Measurements from ENCODE around the gene PCYT1B.
"Not testable (repeated sequence)": the region's sequence is repeated elsewhere in the genome, so short reads cannot be mapped to it uniquely, and the experiment has no call there.

Gene PCYT1B

DNA sequence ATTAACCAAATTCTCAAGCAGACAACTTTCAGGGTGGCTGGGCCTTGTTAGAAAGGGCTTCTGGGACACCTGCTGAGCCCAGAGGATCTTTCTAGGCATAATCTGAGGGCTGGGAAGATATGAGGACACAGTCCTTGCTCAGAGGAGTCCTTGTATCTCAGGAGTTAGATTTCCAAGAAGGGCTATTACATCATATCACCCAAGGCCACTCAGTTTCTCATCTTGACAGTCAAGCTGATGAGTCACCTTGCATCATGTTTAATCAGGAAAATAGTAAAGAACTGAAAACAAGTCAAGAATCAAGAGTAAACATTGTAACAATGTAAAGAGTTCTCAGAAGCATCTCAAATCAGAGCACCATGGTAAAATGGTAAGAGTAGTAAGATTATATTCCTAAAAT lies 4.0 kb downstream of the PCYT1B start:
- no peak for DNase-seq

DNA sequence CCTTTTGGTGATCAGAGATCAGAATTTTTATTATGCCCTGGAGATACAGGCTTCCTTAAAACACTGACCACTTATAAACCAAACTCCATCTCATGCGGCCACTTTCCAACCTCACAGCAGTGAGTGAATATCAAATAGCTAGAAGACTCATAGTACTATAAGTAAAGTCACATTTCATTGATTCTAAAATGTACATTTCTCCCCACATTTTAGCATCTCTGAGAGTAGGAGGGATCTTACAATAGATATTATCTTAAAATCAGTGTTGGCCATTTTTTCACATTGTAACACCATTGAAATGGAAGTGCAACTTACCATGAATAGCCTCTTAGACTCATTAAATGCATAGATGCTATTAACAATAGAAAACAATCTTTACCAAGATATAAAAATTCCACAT lies 17.4 kb downstream of the PCYT1B start:
- DNase-seq: no peak

DNA sequence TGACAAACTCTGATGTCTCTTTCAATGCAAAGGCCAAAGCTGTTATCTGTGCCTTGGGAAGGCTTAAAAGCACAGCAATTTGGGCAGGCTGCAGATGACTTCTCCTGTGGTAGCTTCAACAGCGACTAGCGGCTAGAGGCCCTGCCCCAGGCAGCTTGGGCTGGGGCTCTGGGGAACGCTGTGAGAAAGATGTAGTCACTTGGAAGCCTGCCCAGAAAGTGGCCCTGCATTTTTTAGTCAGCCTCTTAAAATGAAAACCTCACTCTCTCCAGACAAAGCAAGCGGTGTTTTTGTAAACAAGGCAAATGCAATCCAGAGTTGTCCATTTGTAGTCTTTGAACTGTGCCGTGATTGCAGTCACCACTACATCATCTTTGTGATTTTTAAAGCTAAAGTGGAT lies 27.5 kb downstream of the PCYT1B start:
- peak; percentile 68 for DNase-seq

DNA sequence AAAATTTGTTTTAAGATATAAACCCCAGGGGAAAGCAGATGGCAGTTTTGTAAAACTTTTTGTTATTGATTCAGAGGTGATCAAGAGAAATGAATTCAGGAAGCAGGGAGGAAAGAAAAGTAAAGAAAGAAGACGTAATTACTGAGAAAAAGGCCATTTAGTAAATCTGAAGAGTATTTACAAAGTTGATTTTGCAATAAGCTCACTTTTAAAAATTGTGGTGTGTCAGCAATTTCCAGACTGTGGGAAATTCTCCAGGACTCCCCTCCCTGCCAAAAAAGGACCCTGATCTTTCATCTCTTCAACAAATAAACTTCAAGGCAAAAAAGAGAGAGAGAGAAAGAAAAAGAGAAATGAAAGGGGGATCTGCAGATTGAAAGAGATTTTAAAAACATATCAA lies 36.6 kb downstream of the PCYT1B start:
- DNase-seq: no peak

DNA sequence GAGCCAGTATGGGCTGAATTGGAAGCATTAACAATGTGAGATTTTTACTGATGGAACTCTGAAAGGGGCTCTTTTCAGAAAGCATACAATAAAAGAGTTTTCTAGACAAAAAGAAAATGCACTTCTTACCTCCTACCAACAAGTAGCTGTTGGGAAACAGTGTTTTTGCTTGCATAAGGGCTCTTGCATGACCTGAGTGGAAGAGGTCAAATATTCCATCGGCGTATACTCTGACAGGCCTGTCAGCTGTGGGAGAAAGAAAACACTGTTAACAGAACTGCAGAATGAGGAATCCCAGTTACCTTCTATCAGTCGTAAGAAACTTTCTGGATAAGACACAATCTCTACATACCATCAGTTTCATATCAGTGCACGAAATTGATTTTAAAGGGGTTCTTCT lies 39.5 kb downstream of the PCYT1B start:
- DNase-seq: no peak

DNA sequence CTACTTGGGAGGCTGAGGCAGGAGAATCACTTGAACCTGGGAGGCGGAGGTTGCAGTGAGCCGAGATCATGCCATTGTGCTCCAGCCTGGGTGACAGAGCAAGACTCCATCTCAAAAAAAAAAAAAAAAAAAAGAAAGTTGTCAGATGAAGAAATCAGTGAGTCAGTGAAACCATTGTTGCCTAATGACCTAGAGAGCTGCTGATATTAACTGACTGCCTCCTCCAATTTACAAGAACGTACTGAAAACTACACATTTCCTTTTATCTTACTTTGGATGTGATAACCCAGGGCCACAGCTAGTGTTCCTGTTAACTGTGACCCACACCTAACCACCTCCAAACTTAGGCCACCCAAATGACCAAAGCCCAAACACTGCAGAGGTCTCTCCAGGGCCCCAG lies 41.2 kb downstream of the PCYT1B start:
- DNase-seq: not testable (repeated sequence)

DNA sequence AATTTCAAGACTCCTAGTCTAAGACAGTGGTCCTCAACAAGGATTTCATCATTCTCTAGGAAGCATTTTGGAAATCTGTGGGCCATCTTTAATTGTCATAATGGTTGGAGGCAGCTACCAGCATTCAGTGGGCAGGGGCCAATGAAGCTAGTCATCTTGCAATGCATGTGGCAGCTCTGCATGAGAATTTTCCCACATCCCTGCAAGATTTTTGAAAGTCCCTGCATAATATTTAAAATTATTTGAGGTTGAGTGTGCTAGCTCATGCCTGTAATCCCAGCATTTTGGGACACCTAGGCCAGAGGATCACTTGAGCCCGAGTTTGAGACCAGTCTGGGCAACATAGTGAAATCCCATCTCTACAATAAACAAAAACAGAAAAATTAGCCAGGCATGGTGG lies 44.0 kb downstream of the PCYT1B start:
- DNase-seq: no peak

DNA sequence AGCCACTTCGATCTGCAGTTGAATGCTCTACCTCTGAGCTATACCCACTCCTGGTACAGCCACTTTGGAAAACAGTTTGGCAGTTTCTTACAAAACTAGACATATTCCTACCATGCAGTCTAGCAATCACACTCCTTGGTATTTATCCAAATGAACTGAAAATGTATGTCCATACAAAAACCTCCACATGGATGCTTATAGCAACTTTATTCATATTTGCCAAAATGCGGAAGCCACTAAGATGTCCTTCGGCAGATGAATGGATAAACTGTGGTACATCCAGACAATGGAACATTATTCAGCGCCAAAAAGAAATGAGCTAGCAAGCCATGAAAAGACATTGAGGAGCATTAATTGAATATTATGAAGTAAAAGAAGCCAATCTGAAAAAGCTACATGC lies 45.3 kb downstream of the PCYT1B start:
- DNase-seq: no peak

DNA sequence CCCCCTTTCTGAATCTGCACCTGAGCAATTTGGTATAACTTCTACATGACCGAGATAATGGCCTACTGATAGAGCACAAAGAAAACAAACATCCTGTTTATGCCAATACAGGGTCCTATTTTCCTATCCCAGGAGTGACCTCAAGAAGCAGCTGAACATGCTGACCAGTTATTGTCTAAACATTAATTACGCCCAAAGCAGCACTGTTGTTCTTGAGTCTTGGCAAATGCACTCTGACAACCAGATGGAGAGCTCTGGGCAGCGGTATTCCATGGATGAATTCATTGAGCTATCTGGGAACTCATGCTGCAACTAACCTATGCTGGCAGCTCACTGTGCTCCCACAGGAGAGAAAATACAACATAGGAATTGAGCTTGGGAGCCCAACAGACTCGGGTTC lies 52.6 kb downstream of the PCYT1B start:
- DNase-seq: no peak

DNA sequence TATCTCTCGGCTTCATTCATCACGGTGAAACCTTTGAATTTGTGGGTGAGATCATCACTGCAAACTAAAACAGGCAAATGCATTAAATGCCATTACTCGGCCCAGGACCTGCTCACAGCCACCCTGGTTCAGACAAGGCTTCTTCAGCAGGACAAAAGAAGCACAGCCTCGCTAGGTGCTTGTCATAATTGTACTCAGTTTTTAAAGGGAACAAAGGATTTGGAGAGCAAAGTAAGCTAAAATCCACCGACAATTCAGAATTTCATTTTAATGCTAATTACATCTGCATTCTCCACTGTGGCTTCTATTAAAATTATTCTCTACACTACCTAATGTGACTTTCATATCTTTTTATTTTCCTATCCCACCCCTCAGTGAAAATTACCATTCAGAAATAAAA lies 57.0 kb downstream of the PCYT1B start:
- DNase-seq: no peak

DNA sequence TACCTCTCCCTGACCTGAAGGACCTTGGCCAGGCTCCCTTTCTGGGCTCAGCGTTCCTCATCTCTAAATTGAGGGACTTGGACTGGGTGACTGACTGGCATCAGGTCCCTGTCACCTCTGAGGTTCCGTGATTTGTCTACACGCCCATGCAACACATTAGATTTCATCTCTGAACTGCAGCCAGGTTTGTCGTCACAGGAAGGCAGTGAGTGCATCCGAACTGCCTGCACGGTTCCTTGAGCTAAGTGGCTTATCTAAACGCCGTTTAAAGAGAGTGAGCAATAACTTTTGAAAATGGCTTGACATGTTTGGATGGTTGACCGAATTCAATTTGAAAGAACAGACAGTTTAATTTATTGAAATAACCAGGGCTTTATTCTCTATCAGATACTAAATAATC lies 70.1 kb downstream of the PCYT1B start:
- no peak for DNase-seq

DNA sequence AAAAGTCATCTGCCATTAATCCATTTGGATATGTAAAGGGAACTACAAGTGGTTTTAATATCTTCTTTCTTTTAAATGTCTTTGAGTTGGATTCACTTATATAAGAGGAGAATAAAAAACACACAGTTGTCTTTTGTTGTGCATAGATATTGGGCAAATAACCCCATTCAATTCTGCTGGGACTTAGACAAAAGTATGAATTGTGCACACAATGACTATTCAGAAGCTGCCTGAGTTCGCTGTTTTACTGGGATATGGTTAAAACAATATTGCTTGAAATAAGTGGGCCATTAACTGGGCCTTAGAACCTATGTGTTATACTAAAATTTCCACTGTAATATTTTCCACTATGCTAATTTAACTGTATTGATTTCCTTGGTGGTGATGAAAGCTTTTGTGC lies 71.7 kb downstream of the PCYT1B start:
- DNase-seq: no peak

DNA sequence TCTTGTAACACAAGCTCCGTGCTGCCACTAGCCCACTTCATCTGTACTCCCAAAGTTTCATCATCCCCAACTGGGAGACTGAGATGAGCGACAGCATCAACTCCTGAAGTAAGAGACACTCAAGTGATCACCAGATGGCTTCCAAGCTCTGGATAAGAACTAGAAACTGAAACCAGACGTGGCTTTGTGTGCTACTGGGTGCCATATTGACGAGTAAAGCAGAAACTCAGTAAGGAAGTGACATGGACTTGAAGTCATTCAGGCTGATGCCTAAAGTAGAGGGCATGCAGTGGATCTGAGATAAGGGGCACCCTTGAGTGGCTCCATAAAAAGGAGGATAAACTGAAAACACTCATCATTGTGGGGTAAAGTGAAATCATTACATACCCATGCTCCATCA lies 72.4 kb downstream of the PCYT1B start:
- no peak for DNase-seq

DNA sequence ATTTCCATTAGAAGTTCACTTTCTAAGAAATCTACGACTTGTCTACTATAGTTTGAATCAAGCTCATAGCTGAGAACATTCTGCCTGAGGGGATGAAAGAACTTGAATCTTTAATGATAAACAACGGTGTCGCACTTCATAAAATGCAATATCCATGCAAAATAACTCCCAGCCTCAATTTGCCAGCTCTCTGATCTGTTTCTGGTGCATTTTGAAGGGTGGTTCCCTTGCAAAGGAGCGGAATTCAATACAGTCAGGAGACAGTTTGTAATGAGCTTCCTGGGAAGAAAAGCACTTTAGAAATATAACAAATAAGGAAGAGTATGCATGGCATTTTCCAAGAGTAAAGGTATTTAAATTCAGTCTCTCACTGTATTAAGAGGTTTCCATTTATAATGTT lies 80.0 kb downstream of the PCYT1B start:
- no peak for DNase-seq

DNA sequence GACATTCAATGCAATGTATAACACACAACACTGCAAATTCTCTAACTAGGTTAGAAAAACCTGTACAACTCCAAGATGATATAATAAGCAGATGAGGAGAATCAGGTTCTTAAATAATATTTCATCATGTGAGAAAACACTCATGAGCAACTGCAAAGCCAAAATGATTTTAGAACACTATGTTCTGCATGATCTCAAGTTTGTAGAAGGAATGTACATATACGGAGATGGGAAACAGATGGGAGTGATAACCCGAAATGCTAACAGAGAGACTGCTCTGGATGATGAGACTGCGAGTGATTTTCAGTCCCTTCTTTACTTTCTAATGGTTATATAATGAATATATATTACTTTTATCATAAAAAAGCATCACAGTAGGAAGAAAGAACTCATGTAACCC lies 80.9 kb downstream of the PCYT1B start:
- DNase-seq: no peak

DNA sequence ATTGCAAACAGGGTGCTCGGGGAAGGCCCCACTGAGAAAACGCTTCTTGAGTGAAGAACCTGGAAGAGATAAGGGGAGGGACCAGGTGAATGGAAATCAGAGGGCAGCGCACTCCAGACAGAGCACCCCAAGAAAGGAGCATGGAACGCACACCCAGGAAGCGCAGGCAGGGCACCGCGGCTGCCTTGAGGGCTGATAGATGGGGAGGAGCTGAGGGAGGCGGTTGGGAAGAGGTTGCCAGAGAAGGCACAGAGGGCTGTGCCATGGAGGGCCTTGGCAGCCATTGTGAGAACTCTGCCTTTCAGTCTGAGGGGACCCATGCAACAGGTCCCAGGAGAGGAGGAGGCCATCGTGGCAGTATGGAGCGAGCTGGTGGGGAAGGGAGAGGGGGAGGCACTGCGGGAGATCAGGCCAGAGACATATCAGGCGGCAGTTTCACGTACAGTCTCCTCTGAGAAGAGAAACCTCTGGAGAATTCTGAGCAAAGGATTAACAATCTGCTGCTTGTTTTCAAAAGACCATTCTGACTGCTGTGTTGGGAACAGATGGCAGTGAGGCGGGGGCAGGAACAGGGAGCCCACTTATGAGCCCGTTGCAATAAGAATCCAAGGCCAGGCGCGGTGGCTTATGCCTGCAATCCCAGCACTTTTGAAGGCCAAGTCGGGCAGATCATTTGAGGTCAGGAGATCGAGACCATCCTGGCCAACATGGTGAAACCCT lies 83.7 kb downstream of the PCYT1B start:
- no peak for DNase-seq

DNA sequence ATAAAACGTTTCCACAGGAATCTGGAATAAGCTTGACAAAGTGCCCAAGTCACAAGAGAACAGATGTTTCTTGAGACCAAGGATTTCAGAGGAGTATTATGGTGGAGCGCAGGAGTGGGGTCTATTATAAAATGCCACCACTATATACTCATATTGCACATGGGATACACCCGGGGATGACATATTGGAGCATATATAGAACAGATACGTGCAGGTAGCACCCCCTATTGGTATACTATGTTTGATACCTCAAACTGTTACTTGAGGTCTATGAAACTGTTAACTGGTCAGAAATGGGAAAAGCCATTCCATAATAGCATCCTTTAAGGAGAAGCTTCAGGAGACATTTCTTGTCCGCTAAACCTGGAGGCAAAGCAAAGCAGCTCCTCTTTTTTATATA lies 86.0 kb downstream of the PCYT1B start:
- no peak for DNase-seq

DNA sequence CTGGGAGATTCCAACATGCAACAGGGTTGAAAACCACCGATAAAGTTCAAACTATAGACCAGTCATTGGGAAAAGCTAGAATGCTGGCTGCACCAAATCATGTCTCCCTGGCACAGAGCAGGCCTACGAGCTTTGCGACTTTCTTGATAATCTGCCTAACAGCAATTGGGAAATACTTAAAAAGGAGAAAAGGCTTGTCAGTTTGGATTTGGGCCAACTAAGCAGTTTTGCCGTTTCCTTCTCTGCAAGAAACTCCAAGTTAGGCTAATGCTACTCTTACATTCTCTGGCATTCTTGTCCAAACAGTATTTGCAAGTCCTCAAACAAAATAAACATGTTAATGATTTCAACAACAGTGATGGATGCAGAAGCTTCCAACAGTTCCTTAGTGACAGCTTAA lies 94.1 kb downstream of the PCYT1B start:
- no peak for DNase-seq

DNA sequence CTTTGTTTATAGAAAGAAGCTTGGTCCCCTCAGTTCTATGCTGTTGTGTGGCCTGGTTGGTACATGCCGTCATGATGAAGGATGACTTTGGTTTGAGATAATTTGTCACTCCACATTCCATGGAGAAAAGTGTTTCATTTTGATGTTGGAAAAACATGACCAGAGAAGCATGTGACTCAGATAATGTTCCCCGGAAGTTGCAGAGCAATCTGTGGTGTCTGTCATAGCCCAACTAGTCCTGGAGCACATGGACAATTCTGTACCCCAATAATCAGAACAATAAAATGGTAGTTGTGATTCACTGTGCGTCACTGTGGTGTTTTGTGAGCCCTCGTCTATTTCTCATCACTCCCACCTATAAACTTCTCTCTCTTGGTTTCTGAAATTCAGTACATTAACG lies 97.0 kb downstream of the PCYT1B start:
- DNase-seq: no peak

DNA sequence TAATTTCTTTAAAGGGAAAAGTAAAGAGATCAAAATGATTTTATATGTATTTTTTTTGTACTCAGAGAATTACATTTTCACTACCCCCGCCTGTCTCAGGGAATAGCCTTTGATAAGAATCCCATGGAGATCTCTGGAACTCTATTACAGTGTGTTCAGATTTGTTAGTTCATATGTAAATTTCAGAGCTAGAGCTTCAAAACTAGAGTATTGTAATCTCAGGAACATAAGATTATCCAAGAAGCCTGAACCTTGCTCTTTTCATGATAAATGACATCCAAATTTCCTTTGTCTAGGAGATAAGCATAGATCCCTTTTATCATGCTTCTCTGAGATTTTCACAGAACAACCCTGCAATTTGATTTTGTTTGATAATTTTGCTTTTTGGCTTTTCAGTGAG lies 99.2 kb downstream of the PCYT1B start:
- no peak for DNase-seq

DNA sequence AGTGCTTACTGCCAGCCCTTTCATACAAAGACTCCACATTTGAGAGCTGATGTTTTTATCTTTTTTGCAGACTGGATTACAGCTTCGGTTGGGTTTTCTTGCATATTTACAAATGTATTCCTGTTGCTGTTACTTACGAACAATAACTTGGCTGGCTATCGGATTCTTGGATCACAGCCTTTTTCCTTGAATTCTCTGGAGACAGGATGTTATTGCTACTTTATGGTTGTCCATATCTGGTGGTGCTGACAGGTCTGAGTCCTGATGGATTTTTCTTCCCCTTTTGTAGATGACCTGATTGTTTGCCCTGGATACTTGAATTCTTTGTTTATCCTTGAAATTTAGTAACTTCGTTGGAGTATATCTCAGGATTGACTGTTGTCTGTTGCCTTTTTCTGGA lies 104.4 kb downstream of the PCYT1B start:
- DNase-seq: no peak

DNA sequence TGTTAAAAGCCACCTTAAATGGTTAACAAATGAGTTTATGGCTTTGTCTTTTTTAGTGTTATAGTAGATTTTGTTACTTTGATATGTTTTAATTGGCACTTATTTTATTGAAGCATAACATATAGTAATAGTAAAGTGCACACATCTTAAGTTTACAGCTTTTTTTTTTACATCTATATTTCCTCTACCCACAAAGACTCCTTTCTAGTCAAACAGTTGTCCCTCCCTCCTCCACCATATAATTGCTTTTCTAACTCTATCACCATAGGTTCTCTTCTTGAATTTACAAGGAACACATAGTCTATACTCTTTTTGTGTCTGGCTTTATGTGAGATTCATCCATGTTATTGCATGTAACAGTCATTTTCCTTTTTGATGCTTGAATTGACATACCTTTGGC lies 110.6 kb downstream of the PCYT1B start:
- no peak for DNase-seq

DNA sequence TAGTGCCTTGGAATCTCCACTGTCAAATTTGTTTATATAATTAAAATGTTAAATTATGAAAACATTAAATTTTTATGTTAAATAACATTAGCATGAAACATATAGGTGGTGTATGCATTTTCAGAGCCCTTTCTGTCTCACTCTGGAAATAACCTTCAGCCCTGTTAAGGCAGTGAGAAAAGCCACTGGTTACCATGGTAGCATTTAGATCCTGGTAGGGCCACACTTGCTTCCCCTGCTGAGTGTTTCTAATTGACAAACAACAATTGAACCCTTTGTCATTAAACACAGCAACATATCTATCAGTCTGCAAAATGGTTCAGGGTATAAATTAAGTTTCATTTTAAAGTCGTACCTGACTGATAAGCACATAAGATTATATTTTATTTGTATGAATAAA lies 118.5 kb downstream of the PCYT1B start:
- no peak for DNase-seq

DNA sequence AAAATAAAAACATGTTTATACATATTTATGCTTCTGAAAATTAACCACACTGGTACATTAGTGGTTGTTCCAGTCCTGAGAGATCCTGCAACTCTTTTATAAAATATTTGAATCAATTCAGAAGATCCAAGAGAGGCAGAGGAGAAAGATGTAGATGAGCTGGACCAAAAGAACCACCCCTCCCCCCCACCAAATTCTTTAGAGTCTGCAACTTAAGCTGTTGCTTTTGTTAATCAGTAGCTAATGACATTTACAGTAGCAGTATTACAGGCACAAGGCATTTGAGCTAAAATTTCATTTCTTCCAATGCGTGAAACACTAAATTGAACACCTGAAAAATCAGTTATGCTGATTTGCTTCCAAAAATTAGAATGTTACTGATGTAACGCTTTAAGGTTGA lies 120.5 kb downstream of the PCYT1B start:
- no peak for DNase-seq

DNA sequence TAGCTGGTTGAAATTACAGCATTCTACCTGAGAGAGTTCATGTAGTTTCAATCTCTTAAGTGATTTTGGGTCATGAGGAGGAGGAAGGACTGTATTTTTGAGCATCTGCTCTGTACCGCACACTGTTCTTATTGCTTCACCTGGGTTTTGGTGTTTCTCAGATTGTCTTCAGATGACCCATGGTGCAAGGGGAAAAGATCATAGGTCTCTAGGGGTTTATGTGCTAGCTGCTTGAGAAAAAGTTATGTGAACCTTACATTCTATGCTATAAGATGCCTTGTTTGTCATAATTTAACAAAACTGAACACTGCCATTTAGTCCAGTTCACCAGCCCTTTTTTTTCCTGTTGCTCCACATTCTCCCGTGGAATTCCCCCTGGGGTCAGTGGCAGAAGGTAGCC lies 121.7 kb downstream of the PCYT1B start:
- DNase-seq: no peak

DNA sequence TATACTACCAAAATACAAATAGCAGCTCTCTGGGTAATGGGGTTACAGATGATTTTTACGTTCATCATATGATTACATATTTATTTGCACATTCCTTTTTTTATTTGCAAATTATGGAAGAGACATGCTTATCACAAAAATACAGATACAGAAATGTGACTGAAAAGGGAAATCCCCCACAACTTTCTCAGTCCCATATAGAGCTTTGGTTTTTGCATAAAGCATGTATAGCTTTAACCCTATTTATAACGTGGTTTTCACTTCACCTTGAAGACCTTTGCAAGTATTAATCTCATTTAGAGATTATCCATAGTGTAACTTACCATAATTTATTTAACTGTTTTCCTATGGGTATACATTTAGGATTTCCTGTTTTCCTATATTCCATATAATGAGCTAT lies 126.7 kb downstream of the PCYT1B start:
- no peak for DNase-seq

Data from fibroblast of skin of right quadriceps (primary cell).